OCI-LY7 (cell line): ENCODE results near the gene CDRT15. TPM values are rescaled to one million over a fixed set of nuclear protein-coding genes. Genes with fewer than 3 reads are reported as not detected.
"Not testable (repeated sequence)": the region's sequence is repeated elsewhere in the genome, so short reads cannot be mapped to it uniquely, and the experiment has no call there.

Experiments
- Bru-seq: library from RNA; stranded (reverse); fragments of 400-500 nt; gene quantifications from one replicate; lab custom pipeline; 2021; lab: Mats Ljungman, UMichigan
- BruChase-seq, 2 experiments: library from RNA; stranded (reverse); fragments of 400-500 nt; gene quantifications; one replicate each; lab custom pipeline; 2021; lab: Mats Ljungman, UMichigan
- BruUV-seq: library from RNA; stranded (reverse); fragments of 400-500 nt; replicated peaks from 2 replicates; lab custom pipeline; 2021; lab: Mats Ljungman, UMichigan
- CTCF ChIA-PET: fragments of 300-600 bp; sonication (Branson Sonifier 250); formaldehyde crosslinking; loops from one replicate; lab custom pipeline; 2022; ENCODE audit warnings: antibody characterized with exemption; ENCODE audit not compliant: unreplicated experiment; lab: Charles Lee
- POLR2A ChIA-PET: fragments of 300-600 bp; sonication (Branson Sonifier 250); formaldehyde crosslinking; loops from one replicate; lab custom pipeline; 2022; ENCODE audit warnings: antibody characterized with exemption; lab: Charles Lee
- DNase-seq: peaks from one replicate; pipeline ENCODE4 v3.0.0-alpha.2; 2015; ENCODE audit warnings: low spot score
- H2AFZ ChIP-seq: fragments of 200-600 bp; sonication (generic), shearing (Covaris generic); 2 replicates; pipeline ENCODE4 v1.6.1; 2014; ENCODE audit warnings: mild to moderate bottlenecking, antibody characterized with exemption, low read length, moderate library complexity
- H3K27ac ChIP-seq: fragments of 200-600 bp; sonication (generic); 2 replicates; pipeline ENCODE4 v1.5.1; 2014; ENCODE audit warnings: mixed run types, low read depth, mild to moderate bottlenecking, moderate library complexity, low read length, inconsistent platforms; ENCODE audit not compliant: poor library complexity, severe bottlenecking
- H3K36me3 ChIP-seq: fragments of 200-600 bp; sonication (generic); 2 replicates; pipeline ENCODE4 v1.6.1; 2014; ENCODE audit warnings: mild to moderate bottlenecking, antibody characterized with exemption, low read length, moderate library complexity, mixed read lengths; ENCODE audit not compliant: insufficient read depth
- H3K4me1 ChIP-seq: fragments of 200-600 bp; sonication (generic); 2 replicates; pipeline ENCODE4 v1.5.1; 2014; ENCODE audit warnings: mild to moderate bottlenecking, low read length; ENCODE audit not compliant: insufficient read depth, poor library complexity, severe bottlenecking
- H3K4me2 ChIP-seq: fragments of 200-600 bp; sonication (generic); 2 replicates; pipeline ENCODE4 v1.6.1; 2014; ENCODE audit warnings: mild to moderate bottlenecking, low read length
- H3K4me3 ChIP-seq: fragments of 200-600 bp; sonication (generic); 2 replicates; pipeline ENCODE4 v1.5.1; 2014; ENCODE audit warnings: mild to moderate bottlenecking, low read depth, low read length; ENCODE audit not compliant: poor library complexity, severe bottlenecking
- H3K79me2 ChIP-seq: fragments of 200-600 bp; sonication (generic); 2 replicates; pipeline ENCODE4 v1.6.1; 2016; ENCODE audit warnings: low read depth, mild to moderate bottlenecking, low read length, moderate library complexity, mixed read lengths; ENCODE audit not compliant: insufficient read depth
- H3K9me2 ChIP-seq: fragments of 200-600 bp; sonication (generic); 2 replicates; pipeline ENCODE4 v1.6.1; 2016; ENCODE audit warnings: mild to moderate bottlenecking, low read length, mixed read lengths; ENCODE audit not compliant: insufficient read depth
- H3K9me3 ChIP-seq: fragments of 200-600 bp; sonication (generic); 2 replicates; pipeline ENCODE4 v1.6.1; 2014; ENCODE audit warnings: mild to moderate bottlenecking, mixed run types, low read length, mixed read lengths
- H4K20me1 ChIP-seq: fragments of 200-600 bp; sonication (generic); 2 replicates; pipeline ENCODE4 v1.6.1; 2014; ENCODE audit warnings: mild to moderate bottlenecking, antibody characterized with exemption, low read length, moderate library complexity, mixed read lengths; ENCODE audit not compliant: insufficient read depth
- CTCF ChIP-seq: fragments of 200-600 bp; sonication (generic); conservative IDR thresholded peaks from 2 replicates; pipeline ENCODE4 v1.5.1; 2014; ENCODE audit warnings: mild to moderate bottlenecking, antibody characterized with exemption, low read length, moderate library complexity, mixed read lengths
- EZH2phosphoT487 ChIP-seq: fragments of 200-600 bp; sonication (generic); IDR thresholded peaks from 2 replicates; pipeline ENCODE4 v1.6.1; 2018; ENCODE audit warnings: low read depth, borderline replicate concordance, mild to moderate bottlenecking, mixed run types, antibody characterized with exemption, low read length, moderate library complexity, mixed read lengths
- intact Hi-C: fragments of 100-400 bp; cut with micrococcal nuclease; formaldehyde crosslinking; loops from one replicate; pipeline ENCODE4 v1.10.0; 2022; ENCODE audit not compliant: unreplicated experiment
- long read RNA-seq: library from polyadenylated mRNA; stranded (forward); transcript quantifications from one replicate; pipeline ENCODE4 v2.0.0, GENCODE V29; 2022
- total RNA-seq, 2 experiments: library from RNA; depleted of rRNA in 1 of 2; stranded (reverse); fragments of >200 nt in 1 of 2; shearing (Covaris generic) in 1 of 2; gene quantifications; 2 replicates each; pipeline ENCODE4 v1.2.3, GENCODE V29; 2014 to 2022

CDRT15 gene
- total RNA-seq (2014; rRNA removed; shearing (Covaris generic)) (not detected in 2 replicates), total RNA-seq (2022) (not detected in 2 replicates), Bru-seq, nascent RNA (not detected), BruChase-seq, experiment 1, labeled RNA remaining after a 6-hour chase (not detected), BruChase-seq, experiment 2, labeled RNA remaining after a 2-hour chase (not detected)
- long read RNA-seq = 0 reads

GRCh38 chr17:14236762-14237161, at the start of gene CDRT15:
CDRT15 (minus strand) TSS chr17:14236862; CDS start chr17:14236833, 29 bp downstream.
- H3K27ac ChIP-seq, H3K4me1 ChIP-seq, H4K20me1 ChIP-seq, CTCF ChIA-PET, H3K9me2 ChIP-seq, H3K79me2 ChIP-seq, POLR2A ChIA-PET, H3K4me3 ChIP-seq, H2AFZ ChIP-seq, DNase-seq, intact Hi-C loops, BruUV-seq, H3K4me2 ChIP-seq, H3K9me3 ChIP-seq, H3K36me3 ChIP-seq: not testable (repeated sequence)

GRCh38 chr17:14282726-14283125, 46.1 kb upstream of the CDRT15 start:
- Histone ChIP-seq H3K9me3 (no peaks in the 10 kb centered on the region), H3K79me2 (no peaks in the 10 kb centered on the region), H3K27ac (no peak overlapping the region), H3K36me3 (no peaks in the 10 kb centered on the region), H3K4me3 (no peak overlapping the region), H3K9me2 (no peaks in the 10 kb centered on the region), H4K20me1 (no peaks in the 10 kb centered on the region), H3K4me1 (no peaks in the 10 kb centered on the region), H2AFZ (no peak overlapping the region), H3K4me2 (no peak overlapping the region)
- no peak for DNase-seq
- BruUV-seq = no TSS peak
- CTCF ChIA-PET = no interaction called here
- POLR2A ChIA-PET = no interaction called here
- TF ChIP-seq EZH2phosphoT487 = no peak
- TF ChIP-seq CTCF = no peak
- intact Hi-C loops = no loop called here

- H3K36me3 ChIP-seq = no peaks in the 10 kb centered on the region
- no peak for DNase-seq
- no peaks in the 10 kb centered on the region for H3K4me1 ChIP-seq
- 0 out of 2 replicates have a peak, but pooled peaks cover under 1% of the 10 kb centered on the region for H3K9me2 ChIP-seq
- no peaks in the 10 kb centered on the region for H3K9me3 ChIP-seq
- no peaks in the 10 kb centered on the region for H4K20me1 ChIP-seq
- no peak overlapping the region for H2AFZ ChIP-seq
- H3K79me2 ChIP-seq = no peaks in the 10 kb centered on the region
- ChIA-PET POLR2A (no interaction called here), CTCF (no interaction called here)
- H3K4me2 ChIP-seq = no peak overlapping the region
- intact Hi-C loops = no loop called here
- H3K4me3 ChIP-seq = no peak overlapping the region
- no peak for TF ChIP-seq CTCF
- TF ChIP-seq EZH2phosphoT487 = no peak
- no peak overlapping the region for H3K27ac ChIP-seq
- BruUV-seq = no TSS peak
Observed at GRCh38 chr17:14281530-14281929, 44.9 kb upstream of the CDRT15 start.
